ENCODE data around the gene HDAC8.

Gene HDAC8

DNA sequence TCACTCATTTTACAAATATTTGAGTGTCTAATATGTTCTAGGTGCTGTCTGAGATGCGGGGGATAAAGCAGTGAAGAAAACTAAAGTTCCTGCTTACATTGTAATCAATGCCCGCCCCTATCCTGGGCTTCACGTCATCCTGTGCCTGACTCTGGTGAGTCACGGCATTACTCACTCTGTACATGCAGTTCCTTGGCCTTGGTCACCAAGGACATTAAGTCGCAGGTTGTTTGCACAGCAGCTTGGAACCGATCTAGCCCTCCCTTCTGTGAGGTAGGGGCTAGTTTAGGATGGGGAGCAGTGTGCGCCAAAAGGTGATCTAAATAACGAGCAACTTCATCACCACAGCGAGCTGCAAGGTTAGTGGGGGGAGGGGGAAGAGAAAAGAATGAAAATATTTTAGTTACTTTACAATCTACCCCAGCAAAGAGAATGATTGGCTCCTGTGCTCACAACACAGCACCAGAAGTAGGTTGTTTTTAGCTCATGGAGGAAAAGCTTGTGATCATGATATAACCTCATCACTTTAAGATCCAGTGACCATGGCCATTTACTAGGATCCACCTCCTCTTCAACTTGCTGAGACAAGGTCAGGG lies 48.0 kb upstream of the HDAC8 start:
- Histone ChIP-seq H3K79me2 (ENCODE audit: low read length) (no peaks in the 10 kb centered on the region), H3K9me3 (replicated peaks; ENCODE audit: insufficient read depth, low read length) (no peaks in the 10 kb centered on the region), H3K4me1 (ENCODE audit: low read length) (no peaks in the 10 kb centered on the region), H3K9ac (ENCODE audit: low read length) (no peak overlapping the region), H3K36me3 (replicated peaks; ENCODE audit: insufficient read depth, low read length) (no peaks in the 10 kb centered on the region), H4K20me1 (ENCODE audit: insufficient read depth, low read length) (no peaks in the 10 kb centered on the region), H3K27me3 (replicated peaks; ENCODE audit: insufficient read depth, low read length) (no peaks in the 10 kb centered on the region), H2AFZ (ENCODE audit: low read length) (no peak overlapping the region), H3K4me2 (ENCODE audit: low read depth, low read length) (no peak overlapping the region), H3F3A (ENCODE audit: insufficient read depth, low read length) (no peaks in the 10 kb centered on the region), H3K27ac (ENCODE audit: low read length) (no peak overlapping the region), H3K9me2 (replicated peaks; ENCODE audit: insufficient read depth, low read length) (no peaks in the 10 kb centered on the region), H3K4me3 (ENCODE audit: low read length) (no peak overlapping the region)
- no peak for DNase-seq
- TF ChIP-seq, protein P1, sequence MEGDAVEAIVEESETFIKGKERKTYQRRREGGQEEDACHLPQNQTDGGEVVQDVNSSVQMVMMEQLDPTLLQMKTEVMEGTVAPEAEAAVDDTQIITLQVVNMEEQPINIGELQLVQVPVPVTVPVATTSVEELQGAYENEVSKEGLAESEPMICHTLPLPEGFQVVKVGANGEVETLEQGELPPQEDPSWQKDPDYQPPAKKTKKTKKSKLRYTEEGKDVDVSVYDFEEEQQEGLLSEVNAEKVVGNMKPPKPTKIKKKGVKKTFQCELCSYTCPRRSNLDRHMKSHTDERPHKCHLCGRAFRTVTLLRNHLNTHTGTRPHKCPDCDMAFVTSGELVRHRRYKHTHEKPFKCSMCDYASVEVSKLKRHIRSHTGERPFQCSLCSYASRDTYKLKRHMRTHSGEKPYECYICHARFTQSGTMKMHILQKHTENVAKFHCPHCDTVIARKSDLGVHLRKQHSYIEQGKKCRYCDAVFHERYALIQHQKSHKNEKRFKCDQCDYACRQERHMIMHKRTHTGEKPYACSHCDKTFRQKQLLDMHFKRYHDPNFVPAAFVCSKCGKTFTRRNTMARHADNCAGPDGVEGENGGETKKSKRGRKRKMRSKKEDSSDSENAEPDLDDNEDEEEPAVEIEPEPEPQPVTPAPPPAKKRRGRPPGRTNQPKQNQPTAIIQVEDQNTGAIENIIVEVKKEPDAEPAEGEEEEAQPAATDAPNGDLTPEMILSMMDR (IDR thresholded peaks at IDR 0.05; ENCODE audit: low read length) = no peak
- TF ChIP-seq EZH2phosphoT487 (IDR thresholded peaks at IDR 0.05; ENCODE audit: low read length) = no peak
- no peak for TF ChIP-seq EZH2 (optimal IDR thresholded peaks at IDR 0.05; ENCODE audit: low read depth, low read length)

DNA sequence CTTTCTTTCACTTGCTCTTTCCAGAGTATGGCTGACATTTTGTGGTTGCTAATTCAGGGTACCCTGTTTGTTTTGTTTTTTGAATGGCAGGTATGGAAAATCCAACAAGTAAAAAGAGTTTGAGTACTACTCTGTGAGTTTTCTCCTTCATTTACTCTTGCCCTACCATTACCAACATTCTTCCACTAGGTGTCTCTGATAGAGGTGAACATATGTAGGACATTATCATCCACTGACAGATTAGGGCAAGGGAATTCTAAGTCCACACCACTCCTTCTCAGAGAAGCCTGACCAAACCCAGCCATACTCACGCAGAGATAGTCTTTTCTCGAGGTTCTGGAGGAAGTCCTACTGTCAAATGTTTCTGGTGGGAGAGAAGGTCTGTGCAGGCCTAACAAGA lies 36.7 kb upstream of the HDAC8 start:
- H3F3A ChIP-seq (ENCODE audit: insufficient read depth, low read length) = no peaks in the 10 kb centered on the region
- no peaks in the 10 kb centered on the region for H4K20me1 ChIP-seq (ENCODE audit: insufficient read depth, low read length)
- no peak for DNase-seq
- no peaks in the 10 kb centered on the region for H3K79me2 ChIP-seq (ENCODE audit: low read length)
- no peak overlapping the region for H3K4me3 ChIP-seq (ENCODE audit: low read length)
- TF ChIP-seq EZH2 (optimal IDR thresholded peaks at IDR 0.05; ENCODE audit: low read depth, low read length) = no peak
- TF ChIP-seq, protein P1 (IDR thresholded peaks at IDR 0.05; ENCODE audit: low read length) = peak; percentile 20
- no peaks in the 10 kb centered on the region for H3K9me3 ChIP-seq (replicated peaks; ENCODE audit: insufficient read depth, low read length)
- H3K9ac ChIP-seq (ENCODE audit: low read length) = no peak overlapping the region
- H3K36me3 ChIP-seq (replicated peaks; ENCODE audit: insufficient read depth, low read length) = no peaks in the 10 kb centered on the region
- H3K4me2 ChIP-seq (ENCODE audit: low read depth, low read length) = no peak overlapping the region
- H2AFZ ChIP-seq (ENCODE audit: low read length) = no peak overlapping the region
- no peaks in the 10 kb centered on the region for H3K27me3 ChIP-seq (replicated peaks; ENCODE audit: insufficient read depth, low read length)
- H3K27ac ChIP-seq (ENCODE audit: low read length) = no peak overlapping the region
- H3K4me1 ChIP-seq (ENCODE audit: low read length) = no peaks in the 10 kb centered on the region
- no peaks in the 10 kb centered on the region for H3K9me2 ChIP-seq (replicated peaks; ENCODE audit: insufficient read depth, low read length)

GRCh38 chrX:72604705-72605104 lies 32.1 kb upstream of the HDAC8 start:
- no peak for TF ChIP-seq EZH2phosphoT487 (IDR thresholded peaks at IDR 0.05; ENCODE audit: low read length)
- TF ChIP-seq EZH2 (optimal IDR thresholded peaks at IDR 0.05; ENCODE audit: low read depth, low read length) = no peak
- TF ChIP-seq, protein P1 (IDR thresholded peaks at IDR 0.05; ENCODE audit: low read length) = no peak
- peak overlapping the region; percentile 41; the same call in 1 of the 2 replicates for H3K4me2 ChIP-seq (ENCODE audit: low read depth, low read length)
- H3K9me2 ChIP-seq (replicated peaks; ENCODE audit: insufficient read depth, low read length) = no peaks in the 10 kb centered on the region
- no peaks in the 10 kb centered on the region for H3K27me3 ChIP-seq (replicated peaks; ENCODE audit: insufficient read depth, low read length)
- no peak overlapping the region for H3K9ac ChIP-seq (ENCODE audit: low read length)
- H3F3A ChIP-seq (ENCODE audit: insufficient read depth, low read length) = no peaks in the 10 kb centered on the region
- no peak for DNase-seq
- no peaks in the 10 kb centered on the region for H3K4me1 ChIP-seq (ENCODE audit: low read length)
- H2AFZ ChIP-seq (ENCODE audit: low read length) = no peak overlapping the region
- H3K9me3 ChIP-seq (replicated peaks; ENCODE audit: insufficient read depth, low read length) = no peaks in the 10 kb centered on the region
- H3K27ac ChIP-seq (ENCODE audit: low read length) = no peak overlapping the region
- no peaks in the 10 kb centered on the region for H3K36me3 ChIP-seq (replicated peaks; ENCODE audit: insufficient read depth, low read length)
- no peaks in the 10 kb centered on the region for H4K20me1 ChIP-seq (ENCODE audit: insufficient read depth, low read length)
- H3K79me2 ChIP-seq (ENCODE audit: low read length) = no peaks in the 10 kb centered on the region
- H3K4me3 ChIP-seq (ENCODE audit: low read length) = no peak overlapping the region
